ENCODE data around the gene CCT3. TPM values are rescaled to one million over a fixed set of nuclear protein-coding genes. Genes with fewer than 3 reads are reported as not detected.
"Not testable (repeated sequence)": the region's sequence is repeated elsewhere in the genome, so short reads cannot be mapped to it uniquely, and the experiment has no call there.

CCT3 gene
- total RNA-seq, 1 experiment from 2014 or later, result 472 TPM

- DNase-seq (ENCODE audit: low read depth), result no peak
Measured at GRCh38 chr1:156368889-156369684, 31.0 kb upstream of the CCT3 start, which contains the start of gene RHBG. TSS of gene RHBG (plus strand) at chr1:156369211. CDS start at chr1:156369250, 39 bp downstream.

DNA sequence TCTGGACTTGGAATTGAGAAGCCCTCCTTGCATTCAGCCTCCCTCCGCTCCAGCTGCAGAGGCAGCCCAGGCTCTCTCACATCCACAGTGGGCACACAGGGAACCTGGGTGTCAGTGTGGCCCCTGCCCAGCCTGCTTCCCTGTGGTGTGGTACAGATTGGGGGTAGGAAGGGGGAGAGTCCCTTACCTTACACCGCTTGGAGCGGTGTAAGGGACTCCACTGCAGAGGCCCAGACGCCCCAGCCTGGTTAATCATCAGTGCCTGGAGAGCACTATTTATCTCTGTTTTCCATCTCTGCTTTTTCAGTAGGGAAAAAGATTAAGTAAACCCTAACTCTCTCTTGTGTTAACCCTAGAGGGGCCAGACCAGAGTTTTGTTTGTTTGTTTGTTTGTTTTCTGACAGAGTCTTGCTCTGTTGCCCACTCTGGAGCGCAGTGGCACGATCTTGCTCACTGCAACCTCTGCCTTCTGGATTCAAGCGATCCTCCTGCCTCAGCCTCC is 30.1 kb upstream of the CCT3 start:
- no peak for DNase-seq (ENCODE audit: low read depth)

DNA sequence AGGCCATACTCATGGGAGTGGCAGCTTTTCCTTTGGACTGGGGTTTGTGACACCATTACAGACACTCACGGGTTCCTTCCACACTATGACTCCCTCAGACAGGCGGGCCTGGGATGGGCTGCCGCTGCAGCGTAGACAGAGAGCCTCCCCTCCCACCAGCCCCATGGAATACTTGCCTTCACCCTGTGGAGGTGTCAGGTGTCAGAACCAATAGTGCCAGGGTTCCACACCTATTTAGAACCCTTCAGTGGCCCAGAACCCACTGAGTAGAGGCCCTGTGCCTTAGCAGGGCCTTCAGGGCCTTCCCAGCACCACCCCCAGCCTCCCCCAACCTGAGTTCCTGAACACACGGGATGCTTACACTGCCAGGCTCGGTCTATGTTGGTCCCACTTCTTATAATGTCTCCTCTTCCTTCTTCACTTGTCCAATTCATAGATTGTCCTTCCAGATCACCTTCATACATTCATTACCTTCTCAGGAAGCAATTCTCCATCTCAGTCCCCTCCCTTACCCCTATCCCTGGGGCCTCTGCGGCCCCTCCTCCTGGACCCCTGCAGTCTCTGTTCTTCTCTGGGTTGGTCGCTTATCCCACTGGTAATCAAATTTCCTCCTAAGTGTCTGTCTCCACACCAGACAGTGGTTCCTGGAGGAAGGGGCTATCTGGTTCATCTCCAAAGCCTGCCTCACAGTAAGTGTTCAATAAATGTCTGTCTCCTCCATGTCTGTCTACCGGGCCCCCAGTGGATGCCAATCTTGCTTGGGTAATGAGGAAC is 29.5 kb upstream of the CCT3 start:
- no peak for DNase-seq (ENCODE audit: low read depth)

DNA sequence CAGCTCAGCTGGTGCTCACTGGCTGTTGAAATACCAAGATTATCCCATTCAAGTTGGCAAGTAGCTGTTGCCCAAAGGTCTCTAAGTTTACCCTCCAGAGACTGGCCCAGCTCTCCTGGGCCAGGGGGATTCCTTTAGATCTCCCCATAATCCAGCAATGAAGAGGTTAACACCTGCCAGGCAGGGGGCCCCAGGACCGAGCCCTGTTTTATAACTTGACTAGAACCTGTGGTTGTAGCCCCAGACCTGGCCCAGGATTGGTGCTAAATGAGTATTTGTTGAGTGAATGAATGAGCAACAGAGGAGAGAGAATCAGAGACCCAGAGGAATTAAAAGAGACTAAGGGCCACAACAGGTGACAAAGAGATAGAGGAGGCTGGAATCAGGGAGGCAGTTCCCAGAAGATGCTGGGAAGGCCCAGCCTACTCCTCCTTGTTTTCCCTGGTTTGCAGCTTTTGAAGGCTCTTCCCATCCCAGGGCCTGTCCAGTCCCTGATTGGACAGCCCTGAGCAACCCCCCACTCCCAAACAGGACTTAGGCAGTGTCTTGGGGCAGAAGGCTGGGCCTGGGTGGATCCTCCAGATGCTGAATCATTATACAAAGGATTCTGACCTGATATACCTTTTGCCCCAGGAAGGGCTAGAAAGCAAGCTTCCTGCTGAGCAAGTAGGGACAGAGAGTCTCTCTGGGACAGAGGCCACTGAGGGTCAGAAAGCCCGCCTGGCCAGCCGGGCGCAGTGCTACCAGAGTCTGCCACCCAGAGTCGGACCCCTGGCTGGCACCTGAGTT is 28.5 kb upstream of the CCT3 start:
- no peak for DNase-seq (ENCODE audit: low read depth)

DNA sequence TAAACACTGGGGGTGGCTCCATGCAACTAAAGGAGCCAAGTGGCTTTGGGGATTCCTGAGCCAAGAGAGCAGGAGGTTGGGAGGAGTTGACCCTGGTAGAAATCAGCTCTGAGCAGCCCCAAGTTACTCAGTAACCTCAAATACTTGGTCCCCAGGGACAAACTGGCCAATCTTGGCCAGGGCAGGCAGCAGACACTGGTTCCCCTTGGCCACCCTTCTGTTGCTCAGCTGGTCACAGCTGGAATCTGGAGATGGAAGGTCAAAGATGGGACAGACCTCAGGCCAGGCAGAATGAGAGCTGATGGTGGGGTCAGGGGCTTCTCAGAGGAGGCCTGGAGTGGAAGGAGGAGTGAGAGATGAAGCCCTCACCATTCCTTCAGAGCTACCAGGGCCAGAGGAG is 27.7 kb upstream of the CCT3 start:
- no peak for DNase-seq (ENCODE audit: low read depth)

DNA sequence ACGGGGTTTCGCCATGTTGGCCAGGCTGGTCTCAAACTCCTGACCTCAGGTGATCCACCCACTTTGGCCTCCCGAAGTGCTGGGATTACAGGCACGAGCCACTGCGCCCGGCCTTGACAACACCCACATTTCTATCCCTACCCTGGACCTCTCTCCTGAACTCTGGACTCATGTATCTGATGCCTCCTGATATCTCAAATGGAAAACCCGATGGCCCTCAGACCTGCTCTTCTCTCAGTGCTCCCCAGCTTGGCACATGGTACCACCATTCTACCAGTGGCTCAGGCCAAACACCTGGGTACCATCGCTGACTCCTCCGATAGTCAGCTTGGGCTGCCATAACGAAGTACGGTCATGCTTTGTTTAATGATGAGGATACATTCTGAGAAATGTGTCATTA is 22.4 kb upstream of the CCT3 start:
- no peak for DNase-seq (ENCODE audit: low read depth)

DNA sequence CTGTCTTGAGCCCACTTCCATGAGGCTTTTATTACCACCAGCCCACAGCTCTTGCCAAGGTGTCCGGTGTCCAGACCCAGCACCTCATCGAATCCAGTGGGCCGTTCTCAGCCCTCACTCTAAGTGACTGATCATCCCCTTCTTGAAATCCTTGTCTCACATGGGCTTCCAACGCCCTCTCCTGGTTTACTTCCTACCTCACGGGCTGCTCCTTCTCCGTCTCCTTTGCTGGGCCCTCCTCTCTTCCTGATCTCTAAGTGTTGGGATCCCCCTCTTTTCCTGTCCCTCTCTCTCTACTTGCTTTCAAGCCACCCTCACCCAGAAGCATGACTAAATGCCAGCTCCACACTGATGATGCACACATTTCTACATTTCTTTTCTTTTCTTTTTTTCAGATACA is 21.9 kb upstream of the CCT3 start:
- no peak for DNase-seq (ENCODE audit: low read depth)

GRCh38 chr1:156359249-156359648 is 21.2 kb upstream of the CCT3 start:
- peak; percentile 36 for DNase-seq (ENCODE audit: low read depth)

GRCh38 chr1:156358641-156359040 is 20.5 kb upstream of the CCT3 start:
- no peak for DNase-seq (ENCODE audit: low read depth)

DNA sequence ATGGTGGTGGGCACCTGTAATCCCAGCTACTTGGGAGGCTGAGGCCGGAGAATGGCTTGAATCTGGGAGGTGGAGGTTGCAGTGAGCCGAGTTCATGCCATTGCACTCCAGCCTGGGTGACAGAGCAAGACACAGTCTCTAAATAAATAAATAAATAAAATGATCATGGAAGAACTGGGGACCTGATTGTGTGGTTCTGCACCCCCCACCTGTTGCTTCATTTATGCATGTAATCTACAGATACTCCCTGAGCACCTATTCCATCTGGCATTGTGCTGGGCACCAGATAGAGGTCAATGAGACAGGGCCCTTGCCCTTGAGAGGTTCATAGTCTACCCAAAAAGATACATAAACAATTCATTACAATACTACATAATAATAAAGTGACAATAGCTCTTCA is 19.9 kb upstream of the CCT3 start:
- DNase-seq (ENCODE audit: low read depth), result no peak

DNA sequence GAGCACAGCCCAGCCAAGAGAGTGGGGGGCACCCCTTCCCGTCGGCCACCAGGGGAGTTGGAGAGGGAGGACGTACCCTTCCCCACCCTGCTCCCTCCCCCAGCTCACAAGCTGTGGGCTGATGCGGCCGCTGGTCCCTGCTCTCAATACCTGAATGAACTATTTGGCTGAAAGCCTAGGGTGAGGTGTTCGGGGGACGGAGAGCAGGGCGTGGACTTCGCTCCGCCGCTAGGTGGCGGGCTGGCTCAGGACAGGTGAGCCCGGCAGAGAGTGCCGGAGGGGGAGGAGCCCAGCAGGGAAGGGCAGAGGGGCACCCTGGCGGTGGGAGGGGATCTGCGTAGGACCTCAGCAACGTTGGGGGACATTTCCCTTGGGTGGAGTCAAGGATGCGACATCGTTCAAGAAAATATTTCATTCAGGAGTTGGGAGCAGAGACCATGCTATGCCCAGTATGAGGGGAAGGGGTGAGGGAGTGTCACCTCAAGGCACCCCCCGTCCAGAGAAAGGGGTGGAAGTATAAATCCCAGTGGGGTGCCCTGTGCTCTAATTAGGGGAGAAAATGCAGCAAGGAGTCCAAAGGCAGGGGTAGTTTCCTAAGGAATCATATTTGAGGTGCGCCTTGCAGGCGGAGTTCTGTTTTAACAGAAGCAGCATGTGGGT is 18.9 kb upstream of the CCT3 start:
- DNase-seq (ENCODE audit: low read depth), result peak; percentile 26

- no peak for DNase-seq (ENCODE audit: low read depth)
Measured at GRCh38 chr1:156356262-156356874, 18.3 kb upstream of the CCT3 start.

DNA sequence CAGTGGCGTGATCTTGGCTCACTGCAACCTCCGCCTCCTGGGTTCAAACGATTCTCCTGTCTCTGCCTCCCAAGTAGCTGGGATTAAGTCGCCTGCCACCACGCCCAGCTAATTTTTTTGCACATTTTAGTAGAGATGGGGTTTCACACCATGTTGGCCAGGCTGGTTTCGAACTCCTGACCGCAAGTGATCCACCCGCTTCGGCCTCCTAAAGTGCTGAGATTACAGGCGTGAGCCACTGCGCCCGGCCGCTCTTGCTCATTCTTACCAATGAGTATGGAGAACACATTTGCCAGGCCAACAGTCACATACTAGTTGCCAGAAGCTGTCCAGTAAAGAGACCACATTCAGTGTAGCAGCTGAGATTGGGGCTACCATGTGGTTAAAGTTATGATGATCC is 14.4 kb upstream of the CCT3 start:
- not testable (repeated sequence) for DNase-seq (ENCODE audit: low read depth)

DNA sequence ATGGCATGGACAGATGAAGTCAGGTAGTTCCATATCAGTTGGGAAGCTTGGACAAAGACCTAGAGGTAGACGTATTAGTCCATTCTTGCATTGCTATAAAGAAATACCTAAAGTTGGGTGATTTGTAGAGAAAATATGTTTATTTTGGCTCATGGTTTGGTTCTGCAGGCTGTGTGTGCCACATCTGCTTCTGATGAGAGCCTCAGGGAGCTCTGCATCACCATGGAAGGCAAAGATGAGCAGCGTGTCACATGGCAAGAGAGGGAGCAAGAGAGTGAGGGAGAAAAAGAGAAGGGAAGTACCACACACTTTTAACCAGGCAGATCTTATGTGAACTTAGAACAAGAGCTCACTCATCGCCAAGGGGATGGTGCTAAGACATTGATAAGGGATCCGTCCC is 9.2 kb upstream of the CCT3 start:
- DNase-seq (ENCODE audit: low read depth), result no peak

GRCh38 chr1:156346636-156347035 is 8.5 kb upstream of the CCT3 start:
- DNase-seq (ENCODE audit: low read depth), result no peak

GRCh38 chr1:156346035-156346434 is 7.9 kb upstream of the CCT3 start:
- DNase-seq (ENCODE audit: low read depth), result not testable (repeated sequence)

DNA sequence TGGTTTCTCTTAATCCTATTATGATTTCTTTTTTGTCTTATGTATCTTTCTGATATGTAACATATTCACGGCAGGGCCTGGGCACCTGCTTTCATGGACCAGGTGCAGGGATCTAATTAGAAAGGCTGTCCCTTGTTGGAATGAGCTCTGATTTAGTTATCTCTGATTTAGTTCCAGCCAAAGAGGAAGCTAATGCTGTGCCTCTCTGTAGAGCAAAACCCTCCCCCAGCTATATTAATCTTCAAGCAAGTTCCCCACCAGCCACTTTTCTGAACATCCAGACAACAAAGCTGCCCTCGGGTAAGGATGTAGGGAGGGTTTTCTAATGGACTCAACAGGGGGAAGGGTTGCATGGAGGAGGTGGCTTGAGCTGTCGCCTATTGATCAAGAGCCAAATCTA is 6.3 kb upstream of the CCT3 start:
- DNase-seq (ENCODE audit: low read depth), result no peak

- no peak for DNase-seq (ENCODE audit: low read depth)
Measured at GRCh38 chr1:156342166-156342955, 4.3 kb upstream of the CCT3 start.

DNA sequence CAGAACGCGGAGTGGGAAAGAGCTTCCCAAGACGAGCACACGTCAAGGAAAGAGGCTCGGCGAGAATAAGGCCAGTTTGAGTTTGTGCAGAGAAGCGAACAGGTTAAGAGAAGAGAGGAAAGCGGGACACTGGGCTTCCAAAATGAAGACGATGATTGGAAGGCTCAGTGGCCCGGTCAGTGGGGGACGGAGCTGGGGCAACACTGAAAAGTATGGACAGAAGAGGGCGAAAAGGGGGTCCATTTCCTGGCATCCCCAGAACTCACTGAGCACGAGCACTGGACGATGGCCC is 258 bp downstream of the CCT3 start:
- DNase-seq (ENCODE audit: low read depth), result no peak

Measured in HT1080 (cell line).